Measurements from ENCODE around the gene FAF1. TPM values are rescaled to one million over a fixed set of nuclear protein-coding genes. Genes with fewer than 3 reads are reported as not detected.
"Not testable (repeated sequence)": the region's sequence is repeated elsewhere in the genome, so short reads cannot be mapped to it uniquely, and the experiment has no call there.

FAF1 gene
- total and polyA plus RNA-seq, 8 donors: 47.4 to 58.3 (median 53.2) TPM

DNA sequence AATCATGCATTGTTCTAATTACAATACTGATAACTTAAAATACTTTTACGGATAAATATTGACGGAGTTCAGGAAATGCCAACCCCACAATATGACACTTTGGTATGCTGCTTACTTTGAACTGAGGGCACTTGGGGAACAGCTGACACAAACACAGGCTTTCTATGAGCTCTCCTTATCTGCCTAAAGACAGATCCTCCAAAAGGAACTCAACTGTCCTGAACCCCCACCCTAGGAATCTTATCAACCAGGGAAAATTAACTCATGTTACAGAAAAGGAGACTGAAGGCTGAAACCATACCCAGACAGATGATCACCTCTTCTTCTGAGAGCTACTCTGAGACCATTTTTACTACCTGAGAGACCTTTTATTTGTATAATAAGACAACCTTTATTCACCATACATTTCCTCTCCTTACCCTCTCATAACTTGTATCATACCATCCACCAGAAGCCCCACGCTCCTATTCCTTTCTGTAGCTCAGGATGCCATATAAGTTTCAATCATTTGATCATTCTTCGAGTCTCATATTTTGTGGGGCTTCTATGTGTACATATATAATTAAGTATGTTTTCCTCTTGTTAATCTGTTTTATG is 239.5 kb downstream of the FAF1 start:
- peaks cover 0 to 14% of the 10 kb centered on the region in 2 donors for H3K36me3 ChIP-seq
- H3K4me1 ChIP-seq: no peaks in the 10 kb centered on the region
- H3K27ac ChIP-seq: no peak overlapping the region
- ATAC-seq (no peak), DNase-seq (no peak)
- peaks cover 0 to 8% of the 10 kb centered on the region in 2 donors for H3K9me3 ChIP-seq
- no peak for TF ChIP-seq CTCF (IDR thresholded peaks at IDR 0.05)
- H3K27me3 ChIP-seq: no peaks in the 10 kb centered on the region
- intact Hi-C loops (cut with DNase I): no loop called here
- H3K4me3 ChIP-seq: no peak overlapping the region

DNA sequence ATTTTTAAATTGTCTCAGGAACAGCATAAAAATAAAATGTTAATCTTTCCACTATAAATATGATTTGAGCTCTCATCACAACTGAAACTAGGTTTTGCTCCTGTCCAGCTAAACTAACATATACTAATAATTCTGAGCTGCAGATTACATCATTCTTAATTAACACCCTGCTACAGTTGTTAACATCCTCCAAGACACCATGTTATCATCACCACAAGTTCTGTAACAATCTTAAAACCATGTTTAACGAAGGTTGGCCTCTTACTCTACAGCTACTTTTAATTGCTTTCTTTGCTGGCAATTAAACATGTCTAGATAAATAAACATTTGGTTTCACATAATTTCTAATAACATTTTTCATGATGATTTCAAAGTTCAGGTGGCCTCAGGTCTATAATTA is 240.9 kb downstream of the FAF1 start:
- DNase-seq: no peak
- intact Hi-C loops (cut with DNase I): no loop called here
- no peak for TF ChIP-seq CTCF (IDR thresholded peaks at IDR 0.05)

DNA sequence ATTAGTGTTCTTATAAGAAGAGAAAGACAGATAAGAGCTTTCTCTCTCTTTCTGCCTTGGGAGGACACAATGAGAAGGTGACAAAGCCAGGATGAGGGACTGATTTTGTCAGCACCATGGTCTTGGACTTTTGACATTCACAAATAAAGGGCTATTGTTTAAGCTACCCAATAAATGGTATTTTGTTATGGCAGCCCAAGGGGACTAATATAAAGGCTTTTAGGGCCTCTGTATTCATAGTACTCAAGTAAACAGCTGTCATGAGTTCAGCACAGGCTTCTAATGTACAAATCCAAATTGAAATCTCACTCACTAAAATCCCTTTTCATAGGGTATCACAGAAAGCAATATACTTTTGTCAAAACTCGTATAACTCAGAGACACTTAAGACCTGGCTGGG is 242.7 kb downstream of the FAF1 start:
- no peaks in the 10 kb centered on the region for H3K4me1 ChIP-seq
- TF ChIP-seq CTCF (IDR thresholded peaks at IDR 0.05): no peak
- no peak overlapping the region for H3K4me3 ChIP-seq
- ATAC-seq (no peak), DNase-seq (no peak)
- peaks cover 0 to 8% of the 10 kb centered on the region in 2 donors for H3K9me3 ChIP-seq
- no peak overlapping the region for H3K27ac ChIP-seq
- intact Hi-C loops (cut with DNase I): no loop called here
- no peaks in the 10 kb centered on the region for H3K27me3 ChIP-seq
- peaks cover 0 to 14% of the 10 kb centered on the region in 2 donors for H3K36me3 ChIP-seq

More for the DNA sequence above, 240.9 kb downstream of the FAF1 start:
- Histone ChIP-seq H3K4me3 (no peak overlapping the region), H3K36me3 (peaks cover 0 to 14% of the 10 kb centered on the region in 2 donors), H3K9me3 (peaks cover 0 to 8% of the 10 kb centered on the region in 2 donors), H3K27ac (no peak overlapping the region), H3K27me3 (no peaks in the 10 kb centered on the region), H3K4me1 (no peaks in the 10 kb centered on the region)
- no peak for ATAC-seq

- intact Hi-C loops (cut with DNase I); H3K4me3 ChIP-seq; H3K27me3 ChIP-seq; H3K27ac ChIP-seq; H3K4me1 ChIP-seq; DNase-seq; H3K9me3 ChIP-seq; ATAC-seq: not testable (repeated sequence)
- peaks cover 0 to 14% of the 10 kb centered on the region in 2 donors for H3K36me3 ChIP-seq
These were observed 243.6 kb downstream of the FAF1 start for GRCh38 chr1:50716455-50716854.

GRCh38 chr1:50710099-50710498 is 250.0 kb downstream of the FAF1 start:
- Histone ChIP-seq H3K4me3 (no peak overlapping the region), H3K9me3 (no peaks in the 10 kb centered on the region), H3K27me3 (no peaks in the 10 kb centered on the region), H3K4me1 (no peaks in the 10 kb centered on the region), H3K27ac (no peak overlapping the region), H3K36me3 (no peaks in the 10 kb centered on the region)
- peak; percentile 56 for ATAC-seq
- TF ChIP-seq CTCF (IDR thresholded peaks at IDR 0.05): no peak
- peak in 1 of 4 donors; percentile 32 for DNase-seq
- intact Hi-C loops (cut with DNase I): no loop called here

- ATAC-seq: no peak
- Histone ChIP-seq H3K27ac (no peak overlapping the region), H3K4me1 (peaks cover 0 to 6% of the 10 kb centered on the region in 2 donors), H3K4me3 (no peak overlapping the region), H3K36me3 (no peaks in the 10 kb centered on the region), H3K27me3 (no peaks in the 10 kb centered on the region), H3K9me3 (no peaks in the 10 kb centered on the region)
- intact Hi-C loops (cut with DNase I): no loop called here
- no peak for TF ChIP-seq CTCF (IDR thresholded peaks at IDR 0.05)
- DNase-seq: no peak
These were observed 252.2 kb downstream of the FAF1 start for GRCh38 chr1:50707824-50708223.
